ENCODE data around the gene OSBPL5. TPM values are rescaled to one million over a fixed set of nuclear protein-coding genes. Genes with fewer than 3 reads are reported as not detected.

Gene OSBPL5
- polyA plus RNA-seq, 3 donors, result 3.1 to 30.3 (median 6.8) TPM

DNA sequence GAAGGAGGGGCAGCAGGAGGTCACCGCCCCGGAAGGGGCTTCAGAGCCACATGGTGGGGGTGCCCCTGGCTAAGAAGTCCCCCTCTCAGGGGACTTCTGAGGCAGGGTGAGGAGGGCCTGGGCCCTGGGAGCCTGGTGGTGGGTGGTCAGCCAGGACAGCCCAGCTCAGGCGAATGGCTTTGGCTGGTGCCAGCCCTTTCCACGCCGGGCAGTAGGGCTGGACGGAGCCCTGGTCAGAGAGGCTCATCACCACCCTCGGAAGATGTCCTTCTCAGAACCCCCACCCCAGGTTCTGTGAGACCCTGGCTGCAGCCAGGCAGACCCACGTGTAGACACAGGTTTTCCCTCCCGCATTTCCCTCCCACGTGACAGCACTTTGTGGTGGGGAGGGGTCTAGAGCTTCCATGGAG is 35.9 kb downstream of the OSBPL5 start:
- Histone ChIP-seq H3K27ac (ENCODE audit: low read depth in 1 of 2, low read length in 2 of 2) (no peak overlapping the region), H3K79me2 (ENCODE audit: insufficient read depth, low read length) (peaks cover 21% of the 10 kb centered on the region), H3K4me2 (replicated peaks; ENCODE audit: extremely low read depth, low read length, poor library complexity, severe bottlenecking) (no peak overlapping the region), H3K9me3 (replicated peaks in 1 of 2; ENCODE audit: control insufficient read depth in 1 of 2, insufficient read depth in 1 of 2, low read length in 2 of 2) (no peaks in the 10 kb centered on the region), H3K9ac (ENCODE audit: insufficient read depth, low read length, poor library complexity, severe bottlenecking) (no peak overlapping the region), H3K4me3 (replicated peaks in 1 of 3; ENCODE audit: low read depth in 2 of 3, low read length in 3 of 3) (no peak overlapping the region), H4K20me1 (ENCODE audit: insufficient read depth, low read length) (peaks cover 86% of the 10 kb centered on the region), H3K4me1 (ENCODE audit: control insufficient read depth in 1 of 2, insufficient read depth in 2 of 2, low read length in 2 of 2) (peaks cover 26 to 34% of the 10 kb centered on the region in 2 donors), H2AFZ (ENCODE audit: insufficient read depth, low read depth, low read length, poor library complexity, severe bottlenecking) (no peak overlapping the region), H3K27me3 (ENCODE audit: control insufficient read depth in 2 of 2, insufficient read depth in 2 of 2, low read length in 2 of 2) (no peaks in the 10 kb centered on the region), H3K36me3 (replicated peaks in 1 of 2; ENCODE audit: control insufficient read depth in 1 of 2, insufficient read depth in 2 of 2, low read length in 2 of 2) (peaks cover 9 to 35% of the 10 kb centered on the region in 2 donors)
- Mint-ChIP-seq H3K9me3 (peaks cover 0 to 2% (median 0%) of the 10 kb centered on the region in 7 donors), H3K36me3 (peaks cover 22 to 55% of the 10 kb centered on the region in 2 donors), H3K27me3 (ENCODE audit: low read depth in 3 of 3) (peaks cover 0 to 5% (median 4%) of the 10 kb centered on the region in 3 donors), H3K4me3 (no peak overlapping the region), H3K27ac (no peak overlapping the region), H3K4me1 (peaks cover 28% of the 10 kb centered on the region)
- TF ChIP-seq CTCF (IDR thresholded peaks at IDR 0.05), result no peak
- no peak for DNase-seq
- intact Hi-C loops (cut with micrococcal nuclease), result no loop called here
- 86% methylated on average over 5 of the region's 10 CpGs for WGBS (ENCODE audit: insufficient coverage)

GRCh38 chr11:3128356-3129180 is 36.5 kb downstream of the OSBPL5 start:
- Histone ChIP-seq H3K9ac (ENCODE audit: insufficient read depth, low read length, poor library complexity, severe bottlenecking) (no peak overlapping the region), H3K4me3 (replicated peaks in 1 of 3; ENCODE audit: low read depth in 2 of 3, low read length in 3 of 3) (no peak overlapping the region), H3K79me2 (ENCODE audit: insufficient read depth, low read length) (peaks cover 15% of the 10 kb centered on the region), H4K20me1 (ENCODE audit: insufficient read depth, low read length) (peaks cover 86% of the 10 kb centered on the region), H3K9me3 (replicated peaks in 1 of 2; ENCODE audit: control insufficient read depth in 1 of 2, insufficient read depth in 1 of 2, low read length in 2 of 2) (no peaks in the 10 kb centered on the region), H3K4me2 (replicated peaks; ENCODE audit: extremely low read depth, low read length, poor library complexity, severe bottlenecking) (no peak overlapping the region), H3K27ac (ENCODE audit: low read depth in 1 of 2, low read length in 2 of 2) (no peak overlapping the region), H3K27me3 (ENCODE audit: control insufficient read depth in 2 of 2, insufficient read depth in 2 of 2, low read length in 2 of 2) (no peaks in the 10 kb centered on the region), H2AFZ (ENCODE audit: insufficient read depth, low read depth, low read length, poor library complexity, severe bottlenecking) (no peak overlapping the region), H3K4me1 (ENCODE audit: control insufficient read depth in 1 of 2, insufficient read depth in 2 of 2, low read length in 2 of 2) (peaks cover 23 to 33% of the 10 kb centered on the region in 2 donors), H3K36me3 (replicated peaks in 1 of 2; ENCODE audit: control insufficient read depth in 1 of 2, insufficient read depth in 2 of 2, low read length in 2 of 2) (peaks cover 10 to 41% of the 10 kb centered on the region in 2 donors)
- Mint-ChIP-seq H3K27me3 (ENCODE audit: low read depth in 3 of 3) (peaks cover 0 to 6% (median 5%) of the 10 kb centered on the region in 3 donors), H3K4me3 (no peak overlapping the region), H3K27ac (no peak overlapping the region), H3K36me3 (peaks cover 27 to 60% of the 10 kb centered on the region in 2 donors), H3K4me1 (peaks cover 28% of the 10 kb centered on the region), H3K9me3 (peaks cover 0 to 2% (median 0%) of the 10 kb centered on the region in 7 donors)
- no peak for DNase-seq
- TF ChIP-seq CTCF (IDR thresholded peaks at IDR 0.05), result no peak
- 95% methylated on average over 15 of the region's 19 CpGs for WGBS (ENCODE audit: insufficient coverage)
- intact Hi-C loops (cut with micrococcal nuclease), result no loop called here
